GM23338 (cell line): Measurements from ENCODE around the gene PTPN22. TPM values are rescaled to one million over a fixed set of nuclear protein-coding genes. Genes with fewer than 3 reads are reported as not detected.

ENCODE experiments used
- ATAC-seq: fragments of 200-7000 bp; cut with Tn5 transposase; 3 replicates; pipeline ENCODE4 v1.9.1; 2020
- DNase-seq: peaks from one replicate; pipeline ENCODE4 v3.0.0-alpha.2; 2015; ENCODE audit warnings: low spot score
- H2AFZ ChIP-seq: fragments of 200-600 bp; sonication (generic); 2 replicates; pipeline ENCODE4 v1.8.0; 2016; ENCODE audit warnings: antibody characterized with exemption, mild to moderate bottlenecking, moderate library complexity
- H3F3A ChIP-seq: fragments of 200-600 bp; sonication (generic); replicated peaks from 2 replicates; pipeline ENCODE4 v1.8.0; 2017; ENCODE audit warnings: antibody characterized with exemption, mixed run types, low read depth
- H3K27ac ChIP-seq: fragments of 200-600 bp; sonication (generic); 2 replicates; pipeline ENCODE4 v1.6.1; 2016; ENCODE audit warnings: low read depth
- H3K27me3 ChIP-seq: fragments of 200-600 bp; sonication (generic); 2 replicates; pipeline ENCODE4 v1.8.0; 2016; ENCODE audit warnings: mild to moderate bottlenecking, mixed run types, moderate library complexity; ENCODE audit not compliant: insufficient read depth
- H3K36me3 ChIP-seq: fragments of 200-600 bp; sonication (generic); 2 replicates; pipeline ENCODE4 v1.8.0; 2016; ENCODE audit warnings: mild to moderate bottlenecking; ENCODE audit not compliant: insufficient read depth
- H3K4me1 ChIP-seq: fragments of 200-600 bp; sonication (generic); 2 replicates; pipeline ENCODE4 v1.8.0; 2016; ENCODE audit warnings: mild to moderate bottlenecking, moderate library complexity; ENCODE audit not compliant: insufficient read depth
- H3K4me2 ChIP-seq: fragments of 200-600 bp; sonication (generic); 2 replicates; pipeline ENCODE4 v1.7.1; 2017; ENCODE audit warnings: mixed run types
- H3K4me3 ChIP-seq: fragments of 200-600 bp; sonication (generic); 2 replicates; pipeline ENCODE4 v1.6.1; 2016; ENCODE audit warnings: mixed run types
- H3K79me2 ChIP-seq: fragments of 200-600 bp; sonication (generic); replicated peaks from 2 replicates; pipeline ENCODE4 v1.8.0; 2017; ENCODE audit warnings: mild to moderate bottlenecking; ENCODE audit not compliant: insufficient read depth
- H3K9me2 ChIP-seq: fragments of 200-600 bp; sonication (generic); 2 replicates; pipeline ENCODE4 v1.8.0; 2017; ENCODE audit not compliant: insufficient read depth
- H4K20me1 ChIP-seq: fragments of 200-600 bp; sonication (generic); replicated peaks from 2 replicates; pipeline ENCODE4 v1.8.0; 2017; ENCODE audit warnings: mild to moderate bottlenecking; ENCODE audit not compliant: insufficient read depth
- H3K27ac Mint-ChIP-seq: 2 replicates; pipeline ENCODE4 v1.8.0; 2020; ENCODE audit warnings: inconsistent platforms, mild to moderate bottlenecking, moderate library complexity, mixed read lengths
- H3K27me3 Mint-ChIP-seq: 3 replicates; pipeline ENCODE4 v1.8.0; 2022; ENCODE audit warnings: low read depth, mild to moderate bottlenecking, moderate library complexity, mixed read lengths, inconsistent platforms; ENCODE audit not compliant: insufficient read depth, poor library complexity
- H3K36me3 Mint-ChIP-seq: 3 replicates; pipeline ENCODE4 v1.8.0; 2021; ENCODE audit warnings: low read depth, mild to moderate bottlenecking, inconsistent platforms, moderate library complexity, mixed read lengths
- H3K4me1 Mint-ChIP-seq: 3 replicates; pipeline ENCODE4 v1.8.0; 2020; ENCODE audit warnings: mild to moderate bottlenecking, inconsistent platforms, mixed read lengths
- H3K4me3 Mint-ChIP-seq: 3 replicates; pipeline ENCODE4 v1.8.0; 2021; ENCODE audit warnings: moderate library complexity, mild to moderate bottlenecking, inconsistent platforms, mixed read lengths
- H3K9me3 Mint-ChIP-seq: 3 replicates; pipeline ENCODE4 v1.8.0; 2020; ENCODE audit warnings: moderate library complexity, mild to moderate bottlenecking, inconsistent platforms, mixed read lengths
- CREB1 ChIP-seq: fragments of 250-450 bp; sonication (Bioruptor Pico); IDR thresholded peaks from 2 replicates; pipeline ENCODE4 v1.5.0; 2020; ENCODE audit warnings: low read depth, mild to moderate bottlenecking, moderate library complexity
- EZH2 ChIP-seq: fragments of 200-600 bp; sonication (generic); IDR thresholded peaks from one replicate; pipeline ENCODE4 v1.8.0; 2017; ENCODE audit warnings: antibody characterized with exemption, mild to moderate bottlenecking, low read depth; ENCODE audit not compliant: unreplicated experiment
- EZH2phosphoT487 ChIP-seq: fragments of 200-600 bp; sonication (generic); IDR thresholded peaks from one replicate; pipeline ENCODE4 v1.8.1; 2018; ENCODE audit warnings: antibody characterized with exemption; ENCODE audit not compliant: unreplicated experiment
- JUNB ChIP-seq: IDR thresholded peaks from one replicate; pipeline ENCODE4 v1.6.1; 2016; ENCODE audit warnings: antibody characterized with exemption; ENCODE audit not compliant: unreplicated experiment
- NANOG ChIP-seq: IDR thresholded peaks from 2 replicates; pipeline ENCODE4 v1.6.1; 2016; ENCODE audit warnings: antibody characterized with exemption, borderline replicate concordance
- POLR2AphosphoS5 ChIP-seq: IDR thresholded peaks from 2 replicates; pipeline ENCODE4 v1.6.1; 2016; ENCODE audit warnings: antibody characterized with exemption, low read depth
- STAT1 ChIP-seq: IDR thresholded peaks from one replicate; pipeline ENCODE4 v1.6.1; 2016; ENCODE audit warnings: antibody characterized with exemption; ENCODE audit not compliant: unreplicated experiment
- ZNF114 ChIP-seq: fragments of 250-450 bp; sonication (Bioruptor Pico); IDR thresholded peaks from 2 replicates; pipeline ENCODE4 v1.5.0; 2020; ENCODE audit warnings: mild to moderate bottlenecking, moderate library complexity
- ZNF331 ChIP-seq: fragments of 250-450 bp; sonication (Bioruptor Pico); IDR thresholded peaks from 2 replicates; pipeline ENCODE4 v1.5.0; 2020; ENCODE audit warnings: low read depth, mild to moderate bottlenecking, moderate library complexity
- polyA plus RNA-seq: library from polyadenylated mRNA; unstranded; fragments of >200 nt; fragmentation: Nextera tagmentation; extraction: Ambion mirVana; gene quantifications from 2 replicates; pipeline ENCODE4 v1.2.1, GENCODE V29; 2016
- total RNA-seq: library from RNA; depleted of rRNA; stranded (reverse); fragments of >200 nt; shearing (Covaris generic); gene quantifications from 2 replicates; pipeline ENCODE4 v1.2.3, GENCODE V29; 2014
- TF ChIP-seq, protein P1 (sequence below): fragments of 250-450 bp; sonication (Bioruptor Pico); IDR thresholded peaks from 2 replicates; pipeline ENCODE4 v1.5.0; 2020; ENCODE audit warnings: mild to moderate bottlenecking, moderate library complexity
- TF ChIP-seq, protein P2 (sequence below): IDR thresholded peaks from one replicate; pipeline ENCODE4 v1.6.1; 2018; ENCODE audit warnings: antibody characterized with exemption; ENCODE audit not compliant: unreplicated experiment
- TF ChIP-seq, protein P3 (sequence below): IDR thresholded peaks from 2 replicates; pipeline ENCODE4 v1.6.1; 2016; ENCODE audit warnings: antibody characterized with exemption
- TF ChIP-seq, protein P4 (sequence below), 2 experiments: fragments of 200-600 bp in 1 of 2; sonication (generic) in 1 of 2; conservative IDR thresholded peaks; 2 replicates each; pipeline versions ENCODE4 v1.5.1 to v1.6.1; 2016 to 2017; ENCODE audit warnings: antibody characterized with exemption in 2 of 2, low read depth in 2 of 2, mild to moderate bottlenecking in 2 of 2, moderate library complexity in 1 of 2

The PTPN22 gene
- total and polyA plus RNA-seq, 2 experiments from 2014 or later: 0.08 TPM; not detected in 1

DNA sequence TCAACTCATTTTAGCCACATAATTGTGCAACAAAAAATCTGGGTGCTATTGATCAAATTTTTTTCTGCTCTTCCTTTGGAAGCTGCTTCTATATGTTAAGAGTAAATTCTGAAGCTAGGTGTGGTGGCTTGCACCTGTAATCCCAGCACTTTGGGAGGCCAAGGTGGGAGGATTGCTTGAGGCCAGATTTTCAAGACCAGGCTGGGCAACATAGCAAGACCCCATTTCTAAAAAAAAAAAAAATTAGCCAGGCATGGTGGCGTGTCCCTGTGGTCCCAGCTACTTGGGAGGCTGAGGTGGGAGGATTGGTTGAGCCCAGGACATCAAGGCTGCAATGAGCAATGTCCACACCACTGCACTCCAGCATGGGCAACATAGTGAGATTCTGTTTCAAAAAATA is 35.0 kb downstream of the PTPN22 start:
- no peaks in the 10 kb centered on the region for H3K9me2 ChIP-seq
- H3K4me2 ChIP-seq: no peak overlapping the region
- no peaks in the 10 kb centered on the region for H3F3A ChIP-seq
- no peaks in the 10 kb centered on the region for H3K4me1 Mint-ChIP-seq
- no peaks in the 10 kb centered on the region for H3K9me3 Mint-ChIP-seq
- H3K27me3 Mint-ChIP-seq: peaks cover 6% of the 10 kb centered on the region
- H3K27me3 ChIP-seq: no peaks in the 10 kb centered on the region
- TF ChIP-seq CREB1 (CRISPR knock-in tag) (no peak), EZH2phosphoT487 (no peak), ZNF114 (CRISPR knock-in tag) (no peak), NANOG (no peak), STAT1 (no peak), ZNF331 (no peak), EZH2 (no peak), POLR2AphosphoS5 (no peak), JUNB (no peak)
- TF ChIP-seq, protein P1, sequence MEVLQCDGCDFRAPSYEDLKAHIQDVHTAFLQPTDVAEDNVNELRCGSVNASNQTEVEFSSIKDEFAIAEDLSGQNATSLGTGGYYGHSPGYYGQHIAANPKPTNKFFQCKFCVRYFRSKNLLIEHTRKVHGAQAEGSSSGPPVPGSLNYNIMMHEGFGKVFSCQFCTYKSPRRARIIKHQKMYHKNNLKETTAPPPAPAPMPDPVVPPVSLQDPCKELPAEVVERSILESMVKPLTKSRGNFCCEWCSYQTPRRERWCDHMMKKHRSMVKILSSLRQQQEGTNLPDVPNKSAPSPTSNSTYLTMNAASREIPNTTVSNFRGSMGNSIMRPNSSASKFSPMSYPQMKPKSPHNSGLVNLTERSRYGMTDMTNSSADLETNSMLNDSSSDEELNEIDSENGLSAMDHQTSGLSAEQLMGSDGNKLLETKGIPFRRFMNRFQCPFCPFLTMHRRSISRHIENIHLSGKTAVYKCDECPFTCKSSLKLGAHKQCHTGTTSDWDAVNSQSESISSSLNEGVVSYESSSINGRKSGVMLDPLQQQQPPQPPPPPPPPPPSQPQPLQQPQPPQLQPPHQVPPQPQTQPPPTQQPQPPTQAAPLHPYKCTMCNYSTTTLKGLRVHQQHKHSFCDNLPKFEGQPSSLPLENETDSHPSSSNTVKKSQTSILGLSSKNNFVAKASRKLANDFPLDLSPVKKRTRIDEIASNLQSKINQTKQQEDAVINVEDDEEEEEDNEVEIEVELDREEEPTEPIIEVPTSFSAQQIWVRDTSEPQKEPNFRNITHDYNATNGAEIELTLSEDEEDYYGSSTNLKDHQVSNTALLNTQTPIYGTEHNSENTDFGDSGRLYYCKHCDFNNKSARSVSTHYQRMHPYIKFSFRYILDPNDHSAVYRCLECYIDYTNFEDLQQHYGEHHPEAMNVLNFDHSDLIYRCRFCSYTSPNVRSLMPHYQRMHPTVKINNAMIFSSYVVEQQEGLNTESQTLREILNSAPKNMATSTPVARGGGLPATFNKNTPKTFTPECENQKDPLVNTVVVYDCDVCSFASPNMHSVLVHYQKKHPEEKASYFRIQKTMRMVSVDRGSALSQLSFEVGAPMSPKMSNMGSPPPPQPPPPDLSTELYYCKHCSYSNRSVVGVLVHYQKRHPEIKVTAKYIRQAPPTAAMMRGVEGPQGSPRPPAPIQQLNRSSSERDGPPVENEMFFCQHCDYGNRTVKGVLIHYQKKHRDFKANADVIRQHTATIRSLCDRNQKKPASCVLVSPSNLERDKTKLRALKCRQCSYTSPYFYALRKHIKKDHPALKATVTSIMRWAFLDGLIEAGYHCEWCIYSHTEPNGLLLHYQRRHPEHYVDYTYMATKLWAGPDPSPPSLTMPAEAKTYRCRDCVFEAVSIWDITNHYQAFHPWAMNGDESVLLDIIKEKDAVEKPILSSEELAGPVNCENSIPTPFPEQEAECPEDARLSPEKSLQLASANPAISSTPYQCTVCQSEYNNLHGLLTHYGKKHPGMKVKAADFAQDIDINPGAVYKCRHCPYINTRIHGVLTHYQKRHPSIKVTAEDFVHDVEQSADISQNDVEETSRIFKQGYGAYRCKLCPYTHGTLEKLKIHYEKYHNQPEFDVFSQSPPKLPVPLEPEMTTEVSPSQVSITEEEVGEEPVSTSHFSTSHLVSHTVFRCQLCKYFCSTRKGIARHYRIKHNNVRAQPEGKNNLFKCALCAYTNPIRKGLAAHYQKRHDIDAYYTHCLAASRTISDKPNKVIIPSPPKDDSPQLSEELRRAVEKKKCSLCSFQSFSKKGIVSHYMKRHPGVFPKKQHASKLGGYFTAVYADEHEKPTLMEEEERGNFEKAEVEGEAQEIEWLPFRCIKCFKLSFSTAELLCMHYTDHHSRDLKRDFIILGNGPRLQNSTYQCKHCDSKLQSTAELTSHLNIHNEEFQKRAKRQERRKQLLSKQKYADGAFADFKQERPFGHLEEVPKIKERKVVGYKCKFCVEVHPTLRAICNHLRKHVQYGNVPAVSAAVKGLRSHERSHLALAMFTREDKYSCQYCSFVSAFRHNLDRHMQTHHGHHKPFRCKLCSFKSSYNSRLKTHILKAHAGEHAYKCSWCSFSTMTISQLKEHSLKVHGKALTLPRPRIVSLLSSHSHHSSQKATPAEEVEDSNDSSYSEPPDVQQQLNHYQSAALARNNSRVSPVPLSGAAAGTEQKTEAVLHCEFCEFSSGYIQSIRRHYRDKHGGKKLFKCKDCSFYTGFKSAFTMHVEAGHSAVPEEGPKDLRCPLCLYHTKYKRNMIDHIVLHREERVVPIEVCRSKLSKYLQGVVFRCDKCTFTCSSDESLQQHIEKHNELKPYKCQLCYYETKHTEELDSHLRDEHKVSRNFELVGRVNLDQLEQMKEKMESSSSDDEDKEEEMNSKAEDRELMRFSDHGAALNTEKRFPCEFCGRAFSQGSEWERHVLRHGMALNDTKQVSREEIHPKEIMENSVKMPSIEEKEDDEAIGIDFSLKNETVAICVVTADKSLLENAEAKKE (CRISPR knock-in tag): no peak
- TF ChIP-seq, protein P2, sequence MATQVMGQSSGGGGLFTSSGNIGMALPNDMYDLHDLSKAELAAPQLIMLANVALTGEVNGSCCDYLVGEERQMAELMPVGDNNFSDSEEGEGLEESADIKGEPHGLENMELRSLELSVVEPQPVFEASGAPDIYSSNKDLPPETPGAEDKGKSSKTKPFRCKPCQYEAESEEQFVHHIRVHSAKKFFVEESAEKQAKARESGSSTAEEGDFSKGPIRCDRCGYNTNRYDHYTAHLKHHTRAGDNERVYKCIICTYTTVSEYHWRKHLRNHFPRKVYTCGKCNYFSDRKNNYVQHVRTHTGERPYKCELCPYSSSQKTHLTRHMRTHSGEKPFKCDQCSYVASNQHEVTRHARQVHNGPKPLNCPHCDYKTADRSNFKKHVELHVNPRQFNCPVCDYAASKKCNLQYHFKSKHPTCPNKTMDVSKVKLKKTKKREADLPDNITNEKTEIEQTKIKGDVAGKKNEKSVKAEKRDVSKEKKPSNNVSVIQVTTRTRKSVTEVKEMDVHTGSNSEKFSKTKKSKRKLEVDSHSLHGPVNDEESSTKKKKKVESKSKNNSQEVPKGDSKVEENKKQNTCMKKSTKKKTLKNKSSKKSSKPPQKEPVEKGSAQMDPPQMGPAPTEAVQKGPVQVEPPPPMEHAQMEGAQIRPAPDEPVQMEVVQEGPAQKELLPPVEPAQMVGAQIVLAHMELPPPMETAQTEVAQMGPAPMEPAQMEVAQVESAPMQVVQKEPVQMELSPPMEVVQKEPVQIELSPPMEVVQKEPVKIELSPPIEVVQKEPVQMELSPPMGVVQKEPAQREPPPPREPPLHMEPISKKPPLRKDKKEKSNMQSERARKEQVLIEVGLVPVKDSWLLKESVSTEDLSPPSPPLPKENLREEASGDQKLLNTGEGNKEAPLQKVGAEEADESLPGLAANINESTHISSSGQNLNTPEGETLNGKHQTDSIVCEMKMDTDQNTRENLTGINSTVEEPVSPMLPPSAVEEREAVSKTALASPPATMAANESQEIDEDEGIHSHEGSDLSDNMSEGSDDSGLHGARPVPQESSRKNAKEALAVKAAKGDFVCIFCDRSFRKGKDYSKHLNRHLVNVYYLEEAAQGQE: no peak
- TF ChIP-seq, protein P3, sequence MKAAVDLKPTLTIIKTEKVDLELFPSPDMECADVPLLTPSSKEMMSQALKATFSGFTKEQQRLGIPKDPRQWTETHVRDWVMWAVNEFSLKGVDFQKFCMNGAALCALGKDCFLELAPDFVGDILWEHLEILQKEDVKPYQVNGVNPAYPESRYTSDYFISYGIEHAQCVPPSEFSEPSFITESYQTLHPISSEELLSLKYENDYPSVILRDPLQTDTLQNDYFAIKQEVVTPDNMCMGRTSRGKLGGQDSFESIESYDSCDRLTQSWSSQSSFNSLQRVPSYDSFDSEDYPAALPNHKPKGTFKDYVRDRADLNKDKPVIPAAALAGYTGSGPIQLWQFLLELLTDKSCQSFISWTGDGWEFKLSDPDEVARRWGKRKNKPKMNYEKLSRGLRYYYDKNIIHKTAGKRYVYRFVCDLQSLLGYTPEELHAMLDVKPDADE: no peak
- TF ChIP-seq, protein P4, sequence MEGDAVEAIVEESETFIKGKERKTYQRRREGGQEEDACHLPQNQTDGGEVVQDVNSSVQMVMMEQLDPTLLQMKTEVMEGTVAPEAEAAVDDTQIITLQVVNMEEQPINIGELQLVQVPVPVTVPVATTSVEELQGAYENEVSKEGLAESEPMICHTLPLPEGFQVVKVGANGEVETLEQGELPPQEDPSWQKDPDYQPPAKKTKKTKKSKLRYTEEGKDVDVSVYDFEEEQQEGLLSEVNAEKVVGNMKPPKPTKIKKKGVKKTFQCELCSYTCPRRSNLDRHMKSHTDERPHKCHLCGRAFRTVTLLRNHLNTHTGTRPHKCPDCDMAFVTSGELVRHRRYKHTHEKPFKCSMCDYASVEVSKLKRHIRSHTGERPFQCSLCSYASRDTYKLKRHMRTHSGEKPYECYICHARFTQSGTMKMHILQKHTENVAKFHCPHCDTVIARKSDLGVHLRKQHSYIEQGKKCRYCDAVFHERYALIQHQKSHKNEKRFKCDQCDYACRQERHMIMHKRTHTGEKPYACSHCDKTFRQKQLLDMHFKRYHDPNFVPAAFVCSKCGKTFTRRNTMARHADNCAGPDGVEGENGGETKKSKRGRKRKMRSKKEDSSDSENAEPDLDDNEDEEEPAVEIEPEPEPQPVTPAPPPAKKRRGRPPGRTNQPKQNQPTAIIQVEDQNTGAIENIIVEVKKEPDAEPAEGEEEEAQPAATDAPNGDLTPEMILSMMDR (conservative IDR thresholded peaks at IDR 0.05; ENCODE audit: low read depth in 2 of 2): no peak
- H3K4me3 Mint-ChIP-seq: no peak overlapping the region
- no peaks in the 10 kb centered on the region for H3K4me1 ChIP-seq
- H3K36me3 Mint-ChIP-seq: no peaks in the 10 kb centered on the region
- no peak overlapping the region for H3K27ac Mint-ChIP-seq
- no peaks in the 10 kb centered on the region for H3K79me2 ChIP-seq
- no peak overlapping the region for H3K27ac ChIP-seq
- H2AFZ ChIP-seq: no peak overlapping the region
- H3K4me3 ChIP-seq: no peak overlapping the region
- H3K36me3 ChIP-seq: no peaks in the 10 kb centered on the region
- DNase-seq (no peak), ATAC-seq (no peak)
- H4K20me1 ChIP-seq: no peaks in the 10 kb centered on the region
